HG03066 (cell line): ENCODE data around the gene RBM20.
A peak's percentile ranks its signal among the peaks of the same experiment; 100 is the strongest.
"Not testable (repeated sequence)": the region's sequence is repeated elsewhere in the genome, so short reads cannot be mapped to it uniquely, and the experiment has no call there.

Experiments used
- ATAC-seq: cut with Tn5 transposase; IDR thresholded peaks from one replicate; pipeline ENCODE4 v1.9.1; 2021; ENCODE audit warnings: low read depth; ENCODE audit not compliant: unreplicated experiment

RBM20 gene

DNA sequence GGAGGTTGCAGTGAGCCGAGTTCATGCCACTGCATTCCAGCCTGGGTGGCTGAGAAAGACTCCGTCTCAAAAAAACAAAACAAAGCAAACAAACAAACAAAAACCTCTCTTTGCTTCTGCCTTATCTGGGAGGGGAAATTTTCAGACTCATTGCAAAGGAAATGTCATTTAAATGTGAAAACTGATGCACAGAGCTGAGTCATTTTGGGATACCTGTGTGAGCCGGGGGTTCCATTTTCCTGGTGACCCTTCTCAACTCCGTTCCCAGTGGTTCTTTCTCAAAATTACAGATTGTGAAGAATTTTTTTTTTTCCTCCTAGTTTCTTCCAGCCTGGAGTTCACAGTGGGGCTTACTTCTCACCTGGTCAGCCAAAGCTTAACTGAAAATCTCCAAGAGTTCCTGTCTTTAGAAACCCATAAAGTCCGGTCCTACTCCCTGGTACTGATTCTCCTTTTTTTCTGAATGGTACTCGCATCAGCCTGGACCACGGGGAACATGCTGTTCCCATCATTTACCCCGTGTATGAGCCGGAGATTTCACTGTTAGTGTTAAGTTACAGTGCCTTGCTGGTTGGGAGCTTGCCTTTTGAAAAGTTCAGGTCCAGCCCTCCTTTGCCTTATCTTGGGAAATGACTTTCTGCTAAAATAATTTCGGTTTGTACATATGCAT lies 56.9 kb downstream of the RBM20 start:
- ATAC-seq, result no peak

DNA sequence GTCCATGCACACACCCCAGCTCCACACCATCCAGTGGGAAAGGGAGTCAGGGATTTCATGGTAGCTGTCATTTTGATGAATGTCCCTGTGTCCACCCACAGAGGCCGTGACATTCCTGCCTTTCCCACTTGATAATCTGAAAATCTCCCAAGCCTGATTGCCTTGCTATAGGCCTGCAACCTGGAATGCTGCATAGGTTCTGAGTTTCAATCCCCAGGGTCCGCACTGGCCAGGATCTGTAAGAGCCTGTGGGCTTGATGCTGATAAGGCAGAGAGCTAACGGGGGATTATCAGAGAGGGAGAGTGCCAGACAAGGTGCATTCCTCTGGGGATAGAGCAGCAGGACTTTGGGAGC lies 57.5 kb downstream of the RBM20 start:
- no peak for ATAC-seq

DNA sequence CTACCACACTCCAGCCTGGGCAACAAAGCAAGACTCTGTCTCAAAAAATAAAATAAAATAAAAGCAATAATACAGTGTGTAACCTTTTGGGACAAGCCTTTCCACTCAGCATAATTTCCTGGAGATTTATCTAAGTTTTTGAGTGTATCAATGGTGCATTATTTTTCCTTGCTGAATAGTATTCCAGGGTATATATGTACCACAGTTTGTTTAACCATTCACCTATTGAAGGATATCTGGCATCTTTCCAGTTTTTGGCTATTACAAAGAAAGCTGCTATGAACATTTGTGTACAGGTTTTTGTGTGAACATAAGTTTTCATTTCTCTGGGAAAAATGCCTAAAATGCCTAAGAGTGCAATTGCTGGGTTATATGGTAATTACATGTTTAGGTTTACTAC lies 59.9 kb downstream of the RBM20 start:
- no peak for ATAC-seq

DNA sequence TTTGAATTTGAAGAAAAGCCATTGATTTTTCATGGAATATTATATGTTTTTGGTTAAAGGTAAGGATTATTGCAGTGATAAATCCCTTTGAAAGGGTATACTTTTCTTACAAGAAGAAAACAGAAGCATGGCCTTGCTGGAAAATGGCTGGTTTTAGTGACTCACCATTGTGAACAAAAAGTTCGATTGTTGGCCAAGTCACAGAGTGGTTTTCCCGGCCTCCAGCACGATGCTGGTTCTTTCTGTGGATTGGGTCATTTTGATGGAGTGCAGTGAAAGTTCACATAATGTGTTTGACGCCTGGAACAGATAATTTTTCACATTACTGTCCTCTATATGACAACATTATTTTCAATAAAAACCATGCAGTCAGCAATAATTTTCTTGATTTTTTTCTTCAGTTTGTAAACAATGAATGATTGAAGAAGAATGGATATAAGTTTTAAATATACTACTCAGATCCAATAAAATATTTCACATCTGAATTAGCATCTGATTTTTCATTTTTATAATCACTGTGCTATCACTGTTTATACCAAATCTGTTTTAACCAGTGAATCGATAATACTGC lies 60.9 kb downstream of the RBM20 start:
- no peak for ATAC-seq

- ATAC-seq, result not testable (repeated sequence)
These were observed 61.5 kb downstream of the RBM20 start for GRCh38 chr10:110705596-110705995.

GRCh38 chr10:110706690-110707098 lies 62.6 kb downstream of the RBM20 start:
- no peak for ATAC-seq

DNA sequence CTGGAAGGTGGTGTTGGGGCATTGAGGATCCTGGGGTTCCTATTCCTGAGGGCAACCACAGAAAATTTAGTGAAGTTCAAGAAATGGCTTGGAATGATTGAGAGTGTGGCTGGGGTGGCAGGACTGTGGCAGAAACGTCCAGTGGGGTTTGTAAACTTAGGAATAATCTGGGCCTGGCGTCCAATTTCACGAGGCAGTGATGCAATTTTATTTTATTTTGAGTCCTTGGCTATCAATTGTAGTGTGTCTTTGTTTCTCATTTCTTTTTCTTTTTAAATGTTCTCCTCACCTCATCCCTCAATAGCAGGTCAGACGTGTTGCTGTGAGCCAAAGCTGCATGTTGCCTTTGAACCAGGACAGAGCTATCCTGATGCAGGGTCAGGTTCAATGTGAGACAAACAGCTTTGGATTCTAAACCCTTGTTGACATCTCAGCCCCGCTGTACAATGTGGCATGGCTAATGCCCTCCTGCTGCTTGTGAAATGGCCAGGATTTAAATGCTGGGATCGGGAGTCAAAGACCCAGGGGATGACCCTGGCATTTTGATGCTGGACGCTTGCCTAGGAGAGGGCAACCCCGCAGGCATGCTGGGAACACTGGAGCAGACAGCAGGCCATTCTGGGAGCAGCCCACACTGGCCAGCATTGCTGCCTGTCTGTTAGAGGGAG lies 64.8 kb downstream of the RBM20 start:
- no peak for ATAC-seq

GRCh38 chr10:110709444-110709828 lies 65.3 kb downstream of the RBM20 start:
- no peak for ATAC-seq

- no peak for ATAC-seq
These were observed 65.9 kb downstream of the RBM20 start for GRCh38 chr10:110709964-110710587.

GRCh38 chr10:110710621-110711020 lies 66.5 kb downstream of the RBM20 start:
- ATAC-seq, result no peak

GRCh38 chr10:110711382-110711781 lies 67.2 kb downstream of the RBM20 start:
- ATAC-seq, result no peak

- ATAC-seq, result no peak
These were observed 70.2 kb downstream of the RBM20 start for GRCh38 chr10:110714356-110714755.

DNA sequence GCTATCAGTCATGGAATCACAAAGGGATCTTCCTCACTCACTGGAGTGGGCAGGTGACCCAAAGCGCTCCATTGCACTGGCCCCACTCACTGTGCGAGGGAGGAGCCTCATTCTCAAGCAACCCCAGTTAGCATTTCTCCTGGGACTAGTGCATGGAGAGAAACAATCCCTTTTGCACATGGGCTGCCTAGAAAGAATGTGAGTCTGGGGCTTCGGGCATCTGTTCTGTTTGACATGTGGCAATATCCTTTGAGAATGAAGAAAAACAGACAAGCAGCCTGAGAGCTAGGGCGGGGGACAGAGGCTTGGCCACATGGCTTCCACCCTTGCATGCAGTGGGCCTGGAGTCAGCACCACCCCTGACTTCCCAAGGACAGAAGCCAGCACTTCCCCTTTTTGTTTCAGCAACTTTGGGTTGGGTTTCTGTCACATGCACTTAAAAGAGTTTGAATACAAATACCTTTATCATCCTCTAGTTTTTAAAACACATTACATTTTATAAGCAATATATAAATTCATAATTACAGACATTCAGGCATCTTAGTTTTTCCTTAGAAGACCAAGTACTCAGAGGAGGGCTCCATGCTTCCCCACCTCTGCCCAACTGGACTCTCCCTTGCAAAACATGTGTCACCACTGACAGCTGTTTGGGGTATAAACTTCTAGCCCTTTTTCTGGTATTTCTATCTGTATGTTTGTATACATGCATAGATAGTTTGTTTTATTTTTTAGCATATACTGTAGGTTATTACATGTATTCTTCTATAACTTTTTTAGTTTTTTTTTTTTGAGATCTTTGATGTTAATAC lies 73.8 kb downstream of the RBM20 start:
- peak; percentile 63 for ATAC-seq

GRCh38 chr10:110721406-110722038 lies 77.4 kb downstream of the RBM20 start:
- no peak for ATAC-seq

GRCh38 chr10:110723224-110723891 lies 79.2 kb downstream of the RBM20 start:
- ATAC-seq, result peak; percentile 38

DNA sequence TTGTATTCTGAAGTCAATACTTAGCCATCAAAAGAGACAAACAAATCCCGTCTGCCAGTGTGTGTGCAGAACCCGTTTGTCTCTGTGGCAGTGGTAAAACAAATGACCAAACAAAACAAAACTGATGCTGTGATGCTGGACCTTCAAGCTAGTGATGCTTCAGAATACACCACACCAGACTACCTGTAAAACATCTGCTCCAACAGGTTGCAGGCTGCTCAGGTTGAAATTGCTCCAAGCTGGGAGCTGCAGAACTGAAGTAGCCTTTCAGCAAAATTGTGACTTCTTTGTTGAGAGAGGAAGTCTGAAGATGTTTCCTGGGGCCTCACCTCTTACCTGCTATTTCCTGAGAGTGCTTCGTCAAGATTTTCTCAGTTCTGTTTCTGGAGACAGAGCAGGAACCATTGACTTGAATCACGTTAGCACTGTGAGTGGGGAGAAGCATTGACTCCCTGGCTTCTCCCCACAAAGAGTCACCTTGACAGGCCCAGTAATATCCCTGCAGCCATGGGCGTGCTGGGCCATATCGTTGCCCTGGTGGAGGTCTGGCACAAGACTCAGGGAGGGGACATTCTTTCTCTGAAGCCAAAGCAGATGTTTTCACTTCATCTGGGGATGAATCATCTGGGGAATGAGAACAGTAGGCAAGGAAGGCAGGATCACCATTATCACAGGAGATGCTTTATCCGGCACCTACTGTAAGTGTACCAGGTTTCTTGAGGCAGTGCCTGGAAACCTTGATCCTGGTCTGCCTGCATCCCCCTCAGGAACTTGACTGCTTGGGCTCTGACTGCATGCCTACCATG lies 80.2 kb downstream of the RBM20 start:
- ATAC-seq, result peak; percentile 82

GRCh38 chr10:110724937-110725336 lies 80.8 kb downstream of the RBM20 start:
- ATAC-seq, result no peak

DNA sequence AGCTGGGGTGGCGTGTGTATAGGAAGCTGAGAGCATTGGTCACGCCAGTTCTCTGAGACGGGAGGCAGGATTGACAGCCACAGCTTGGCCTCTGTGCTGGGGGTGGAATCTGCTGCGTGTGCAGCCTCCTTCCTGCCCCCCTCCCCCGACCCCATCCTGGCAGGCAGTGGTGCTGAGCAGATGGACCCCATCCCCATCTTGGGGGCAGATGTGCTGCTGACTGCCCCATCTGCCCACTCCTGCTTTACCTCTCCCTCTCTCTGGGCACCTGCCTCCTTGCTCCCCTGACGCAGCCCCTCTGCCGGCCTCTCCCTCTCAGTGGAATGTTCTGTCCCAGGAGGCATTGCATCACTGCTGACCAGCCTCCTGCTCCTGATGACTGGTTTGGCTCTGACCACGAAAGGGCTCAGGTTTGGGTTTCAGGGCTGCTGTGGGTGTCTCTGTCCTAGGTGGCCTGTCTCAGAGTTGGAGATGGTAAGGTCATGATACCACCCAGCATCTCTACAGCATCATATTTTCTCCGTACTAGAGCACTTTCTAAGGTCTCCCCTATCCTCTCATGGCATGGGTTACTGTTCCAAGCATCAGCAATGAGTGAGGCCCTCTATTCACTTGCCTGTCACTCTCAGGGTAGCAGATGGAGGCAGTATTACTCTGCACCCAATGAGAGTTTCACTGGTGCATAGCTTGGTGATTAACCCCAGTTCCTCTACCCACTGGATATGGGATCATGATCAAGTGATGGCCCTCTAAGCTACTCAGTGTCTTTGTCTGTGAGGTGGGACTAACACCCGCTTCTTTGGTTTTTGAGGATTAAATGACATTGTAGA lies 81.9 kb downstream of the RBM20 start:
- no peak for ATAC-seq
